Measurements from ENCODE around the gene TMEM254. TPM values are rescaled to one million over a fixed set of nuclear protein-coding genes. Genes with fewer than 3 reads are reported as not detected.

Gene TMEM254
- total and polyA plus RNA-seq, 2 donors from 2014 or later = 21.1 to 29.5 TPM

DNA sequence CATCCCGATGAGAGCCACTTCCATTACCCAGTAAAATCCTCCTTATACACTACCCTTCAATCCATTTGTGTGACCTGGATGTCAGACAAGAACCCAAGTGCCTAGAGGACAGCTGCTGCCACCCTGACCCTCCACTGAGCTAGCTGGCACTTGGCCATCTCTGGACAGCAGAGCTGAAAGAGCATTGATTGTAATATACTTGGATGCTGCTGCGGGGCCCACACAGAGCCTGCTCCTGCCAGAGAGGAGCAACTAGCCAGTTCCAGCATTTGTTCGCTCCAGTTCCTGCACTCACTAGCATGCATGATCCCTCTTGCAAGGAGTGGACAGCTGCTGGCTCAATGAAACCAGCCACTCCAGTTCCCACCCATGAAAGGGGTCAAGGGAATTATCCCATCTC, 8.4 kb upstream of the TMEM254 start:
- intact Hi-C loops (cut with DNase I) = no loop called here
- Histone ChIP-seq H3K9me3 (ENCODE audit: control insufficient read depth in 2 of 3, insufficient read depth in 1 of 3, low read length in 3 of 3) (no peaks in the 10 kb centered on the region), H3K27ac (ENCODE audit: low read depth in 2 of 2, low read length in 2 of 2) (no peak overlapping the region), H3K4me1 (ENCODE audit: control insufficient read depth in 2 of 3, insufficient read depth in 2 of 3, low read depth in 1 of 3, low read length in 3 of 3) (no peaks in the 10 kb centered on the region), H3K27me3 (ENCODE audit: control insufficient read depth, insufficient read depth, low read length) (no peaks in the 10 kb centered on the region), H3K4me3 (ENCODE audit: low read length in 3 of 3) (no peak overlapping the region), H3K36me3 (ENCODE audit: control insufficient read depth in 2 of 3, insufficient read depth in 3 of 3, low read length in 3 of 3) (no peaks in the 10 kb centered on the region), H3K9ac (ENCODE audit: low read length in 3 of 3) (no peak overlapping the region)
- no peak for TF ChIP-seq CTCF (IDR thresholded peaks at IDR 0.05; ENCODE audit: borderline replicate concordance, extremely low read depth, insufficient read depth)
- FAIRE-seq = no peak
- DNase-seq = no peak

DNA sequence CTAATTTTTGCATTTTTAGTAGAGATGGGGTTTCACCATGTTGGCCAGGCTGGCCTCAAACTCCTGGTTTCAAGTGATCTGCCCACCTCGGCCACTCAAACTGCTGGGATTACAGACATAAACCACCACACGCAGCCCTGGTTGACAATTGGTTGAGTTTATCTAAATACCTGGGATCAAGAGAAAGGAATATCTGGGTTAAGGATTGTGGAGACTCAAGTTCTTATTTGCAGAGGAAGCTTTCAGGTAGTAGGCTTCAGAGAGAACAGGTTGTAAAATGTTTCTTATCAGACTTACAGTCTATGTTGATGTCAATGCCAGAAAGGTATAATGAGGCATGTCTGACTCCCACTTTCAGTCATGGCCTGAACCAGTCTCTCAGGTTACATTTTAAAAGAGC, 5.9 kb upstream of the TMEM254 start:
- H3K9ac ChIP-seq (ENCODE audit: low read length in 3 of 3) = no peak overlapping the region
- TF ChIP-seq CTCF (IDR thresholded peaks at IDR 0.05; ENCODE audit: borderline replicate concordance, extremely low read depth, insufficient read depth) = no peak
- H3K27me3 ChIP-seq (ENCODE audit: control insufficient read depth, insufficient read depth, low read length) = no peaks in the 10 kb centered on the region
- intact Hi-C loops (cut with DNase I) = no loop called here
- no peak for DNase-seq
- no peak overlapping the region for H3K4me3 ChIP-seq (ENCODE audit: low read length in 3 of 3)
- no peaks in the 10 kb centered on the region for H3K4me1 ChIP-seq (ENCODE audit: control insufficient read depth in 2 of 3, insufficient read depth in 2 of 3, low read depth in 1 of 3, low read length in 3 of 3)
- no peak overlapping the region for H3K27ac ChIP-seq (ENCODE audit: low read depth in 2 of 2, low read length in 2 of 2)
- no peaks in the 10 kb centered on the region for H3K9me3 ChIP-seq (ENCODE audit: control insufficient read depth in 2 of 3, insufficient read depth in 1 of 3, low read length in 3 of 3)
- no peaks in the 10 kb centered on the region for H3K36me3 ChIP-seq (ENCODE audit: control insufficient read depth in 2 of 3, insufficient read depth in 3 of 3, low read length in 3 of 3)
- no peak for FAIRE-seq

DNA sequence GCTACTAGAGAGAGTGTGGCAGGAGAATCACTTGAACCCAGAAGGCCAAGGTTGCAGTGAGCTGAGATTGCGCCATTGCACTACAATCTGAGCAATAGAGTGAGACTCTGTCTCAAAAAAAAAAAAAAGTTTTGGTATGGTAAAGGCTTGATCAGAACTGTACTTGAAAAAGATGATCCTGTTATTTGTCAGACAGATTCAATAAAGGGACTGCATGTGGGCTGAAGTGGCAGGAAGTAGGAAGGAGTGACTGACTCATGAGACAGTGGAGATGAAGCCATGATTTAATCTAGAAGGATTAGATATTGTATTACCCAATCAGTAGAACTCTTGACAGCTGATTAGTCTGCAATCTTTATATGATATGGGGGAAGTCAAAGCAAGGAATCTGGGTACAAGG, 2.7 kb upstream of the TMEM254 start:
- intact Hi-C loops (cut with DNase I) = no loop called here
- Histone ChIP-seq H3K4me1 (ENCODE audit: control insufficient read depth in 2 of 3, insufficient read depth in 2 of 3, low read depth in 1 of 3, low read length in 3 of 3) (no peaks in the 10 kb centered on the region), H3K27ac (ENCODE audit: low read depth in 2 of 2, low read length in 2 of 2) (no peak overlapping the region), H3K9ac (ENCODE audit: low read length in 3 of 3) (no peak overlapping the region), H3K9me3 (ENCODE audit: control insufficient read depth in 2 of 3, insufficient read depth in 1 of 3, low read length in 3 of 3) (no peaks in the 10 kb centered on the region), H3K36me3 (ENCODE audit: control insufficient read depth in 2 of 3, insufficient read depth in 3 of 3, low read length in 3 of 3) (no peaks in the 10 kb centered on the region), H3K27me3 (ENCODE audit: control insufficient read depth, insufficient read depth, low read length) (no peaks in the 10 kb centered on the region), H3K4me3 (ENCODE audit: low read length in 3 of 3) (no peak overlapping the region)
- FAIRE-seq = no peak
- DNase-seq = no peak
- TF ChIP-seq CTCF (IDR thresholded peaks at IDR 0.05; ENCODE audit: borderline replicate concordance, extremely low read depth, insufficient read depth) = no peak

GRCh38 chr10:80077869-80078447, 507 bp upstream of the TMEM254 start:
- no peak for TF ChIP-seq CTCF (IDR thresholded peaks at IDR 0.05; ENCODE audit: borderline replicate concordance, extremely low read depth, insufficient read depth)
- Histone ChIP-seq H3K27ac (ENCODE audit: low read depth in 2 of 2, low read length in 2 of 2) (peak overlapping the region; percentile 88 to 97), H3K9me3 (ENCODE audit: control insufficient read depth in 2 of 3, insufficient read depth in 1 of 3, low read length in 3 of 3) (no peaks in the 10 kb centered on the region), H3K27me3 (ENCODE audit: control insufficient read depth, insufficient read depth, low read length) (no peaks in the 10 kb centered on the region), H3K36me3 (ENCODE audit: control insufficient read depth in 2 of 3, insufficient read depth in 3 of 3, low read length in 3 of 3) (no peaks in the 10 kb centered on the region), H3K4me1 (ENCODE audit: control insufficient read depth in 2 of 3, insufficient read depth in 2 of 3, low read depth in 1 of 3, low read length in 3 of 3) (peaks cover 0 to 4% (median 0%) of the 10 kb centered on the region in 3 donors), H3K4me3 (ENCODE audit: low read length in 3 of 3) (peak overlapping the region; percentile 91 to 99 (median 91)), H3K9ac (ENCODE audit: low read length in 3 of 3) (peak overlapping the region; percentile 83 to 96 (median 95))
- FAIRE-seq (no peak), DNase-seq (peak in 1 of 5 donors; percentile 32)
- intact Hi-C loops (cut with DNase I) = no loop called here
